HepG2 (cell line): ENCODE results near the gene FBXO30. TPM values are rescaled to one million over a fixed set of nuclear protein-coding genes. Genes with fewer than 3 reads are reported as not detected.

ENCODE experiments used
- ATAC-seq: fragments of 200-7000 bp; cut with Tn5 transposase; 3 replicates; pipeline ENCODE4 v1.9.1; 2020; ENCODE audit warnings: mild to moderate bottlenecking, moderate library complexity
- BruUV-seq: library from RNA; stranded (reverse); fragments of 400-500 nt; replicated peaks from 2 replicates; lab custom pipeline; 2021; lab: Mats Ljungman, UMichigan
- CTCF ChIA-PET: fragments of 300-600 bp; formaldehyde crosslinking; extraction: SDS; loops from one replicate; lab custom pipeline; 2021; ENCODE audit warnings: low total read pairs, inconsistent platforms, low intra/inter-chr PET ratio; lab: Yijun Ruan, JAX
- POLR2A ChIA-PET: fragments of 350-600 bp; sonication (Branson Sonifier 250); formaldehyde crosslinking; loops from one replicate; lab custom pipeline; 2020; ENCODE audit warnings: antibody characterized with exemption, inconsistent platforms; lab: Yijun Ruan, JAX
- DNase-seq: peaks from one replicate; pipeline ENCODE4 v3.0.0-alpha.2; 2015; ENCODE audit warnings: low spot score
- FAIRE-seq: peaks from 3 replicates; lab custom pipeline; 2011; peaks lifted over from hg19 to GRCh38; lab: Jason Lieb, UNC
- H2AFZ ChIP-seq: one replicate; pipeline ENCODE4 v1.6.1; 2011; ENCODE audit warnings: low read length, inconsistent platforms
- H3K27ac ChIP-seq: fragments of 300-600 bp; 3 replicates; pipeline ENCODE4 v1.8.0; 2011; ENCODE audit warnings: mixed run types, mild to moderate bottlenecking, mixed read lengths, low read length, inconsistent platforms; ENCODE audit not compliant: insufficient read depth; ENCODE audit errors: extremely low read length
- H3K27me3 ChIP-seq, 2 experiments: fragments of 200-600 bp in 1 of 2; 2 replicates in 1 of 2; 3 replicates in 1 of 2; pipeline versions ENCODE4 v1.6.0 to v1.8.0; 2011; ENCODE audit warnings: low read length in 2 of 2, mild to moderate bottlenecking in 2 of 2, moderate library complexity in 2 of 2, inconsistent platforms in 1 of 2; ENCODE audit not compliant: insufficient read depth in 2 of 2, control insufficient read depth in 1 of 2
- H3K36me3 ChIP-seq, 2 experiments: fragments of 200-600 bp in 1 of 2; replicated peaks in 1 of 2; 2 replicates in 1 of 2; 3 replicates in 1 of 2; pipeline versions ENCODE4 v1.5.1 to v1.8.0; 2011; ENCODE audit warnings: low read length in 2 of 2, inconsistent platforms in 1 of 2; ENCODE audit not compliant: insufficient read depth in 2 of 2, control insufficient read depth in 1 of 2
- H3K4me1 ChIP-seq: 2 replicates; pipeline ENCODE4 v1.5.1; 2012; ENCODE audit warnings: low read length, inconsistent platforms; ENCODE audit not compliant: insufficient read depth
- H3K4me2 ChIP-seq: 2 replicates; pipeline ENCODE4 v1.6.0; 2011; ENCODE audit warnings: low read depth, low read length, inconsistent platforms
- H3K4me3 ChIP-seq, 3 experiments: fragments of 200-600 bp in 1 of 3; sonication (generic), shearing (Covaris generic) in 1 of 3; replicated peaks in 1 of 3; 2 replicates each; pipeline ENCODE4 v1.5.1; 2011 to 2016; ENCODE audit warnings: low read length in 3 of 3, inconsistent platforms in 2 of 3, low read depth in 2 of 3, mild to moderate bottlenecking in 2 of 3, control low read depth in 1 of 3, mixed read lengths in 1 of 3; ENCODE audit not compliant: insufficient read depth in 1 of 3
- H3K79me2 ChIP-seq: one replicate; pipeline ENCODE4 v1.6.1; 2011; ENCODE audit warnings: low read length, inconsistent platforms; ENCODE audit not compliant: insufficient read depth
- H3K9ac ChIP-seq: 2 replicates; pipeline ENCODE4 v1.6.0; 2011; ENCODE audit warnings: mild to moderate bottlenecking, low read depth, low read length, inconsistent platforms; ENCODE audit not compliant: insufficient read depth
- H3K9me3 ChIP-seq: 2 replicates; pipeline ENCODE4 v1.5.1; 2012; ENCODE audit warnings: mild to moderate bottlenecking, low read length
- H4K20me1 ChIP-seq: 2 replicates; pipeline ENCODE4 v1.6.0; 2011; ENCODE audit warnings: inconsistent platforms, mild to moderate bottlenecking, low read length, moderate library complexity; ENCODE audit not compliant: insufficient read depth
- ATF7 ChIP-seq, 2 experiments: fragments of 450-650 bp in 1 of 2; sonication (generic) in 1 of 2; formaldehyde crosslinking in 1 of 2; IDR thresholded peaks; 2 replicates each; pipeline versions ENCODE4 v1.4.0 to v1.6.1; 2016 to 2020; ENCODE audit warnings: antibody characterized with exemption in 1 of 2, mild to moderate bottlenecking in 1 of 2, missing genetic modification reagents in 1 of 2
- GLI4 ChIP-seq: sonication (generic); formaldehyde crosslinking; IDR thresholded peaks from 2 replicates; pipeline ENCODE4 v1.5.1; 2020; ENCODE audit warnings: missing genetic modification reagents, mild to moderate bottlenecking, moderate library complexity, borderline replicate concordance
- MIER2 ChIP-seq: IDR thresholded peaks from 2 replicates; pipeline ENCODE4 v1.6.1; 2016; ENCODE audit warnings: missing biosample characterization, missing genetic modification reagents
- RFXAP ChIP-seq: sonication (generic); formaldehyde crosslinking; IDR thresholded peaks from 2 replicates; pipeline ENCODE4 v1.4.0; 2020; ENCODE audit warnings: missing genetic modification reagents, borderline replicate concordance
- TAF15 ChIP-seq: fragments of 200-400 bp; formaldehyde crosslinking; IDR thresholded peaks from one replicate; pipeline ENCODE4 v1.6.1; 2018; ENCODE audit warnings: mild to moderate bottlenecking, low read depth, low read length; ENCODE audit not compliant: poor library complexity, severe bottlenecking
- ZFP1 ChIP-seq: IDR thresholded peaks from 2 replicates; pipeline ENCODE4 v1.6.1; 2016
- ZNF605 ChIP-seq: sonication (generic); formaldehyde crosslinking; IDR thresholded peaks from 2 replicates; pipeline ENCODE4 v1.8.0; 2022; ENCODE audit warnings: mild to moderate bottlenecking, missing genetic modification reagents
- ZNF724P ChIP-seq: sonication (generic); formaldehyde crosslinking; IDR thresholded peaks from 2 replicates; pipeline ENCODE4 v1.8.0; 2022; ENCODE audit warnings: missing genetic modification reagents, borderline replicate concordance
- WGBS: methylation state at CpG from one replicate; pipeline ENCODE4 v1.1.6; 2017; ENCODE audit warnings: low lambda C conversion rate; 5-methylcytosine and 5-hydroxymethylcytosine counted together
- in situ Hi-C: cut with HindIII; loops from 2 replicates; pipeline ENCODE4 v1.10.0; 2017; ENCODE audit warnings: low pct_unique_long_range_greater_than_20kb; ENCODE audit not compliant: extremely low pct_ligation_motif_present
- intact Hi-C: fragments of 100-400 bp; cut with micrococcal nuclease; formaldehyde crosslinking; loops from one replicate; pipeline ENCODE4 v1.10.0; 2022; ENCODE audit not compliant: unreplicated experiment
- polyA plus RNA-seq, 8 experiments: library from polyadenylated mRNA; depleted of rRNA in 3 of 8; stranded (reverse) in 7 of 8; unstranded in 1 of 8; fragments of >200 nt; fragmentation: Illumina TruSeq in 4 of 8; extraction: Trizol in 4 of 8; gene quantifications; 2 replicates each; pipeline versions ENCODE4 v1.2.1 to v1.2.3, GENCODE V29; 2011 to 2016; ENCODE audit warnings: low read depth in 4 of 8, missing spikeins in 1 of 8, mixed read lengths in 1 of 8; ENCODE audit not compliant: insufficient read depth in 1 of 8
- total RNA-seq, 5 experiments: library from RNA; depleted of rRNA; stranded (reverse); fragments of >200 nt; fragmentation: Illumina TruSeq; extraction: Trizol; gene quantifications; 2 replicates each; pipeline ENCODE4 v1.2.3, GENCODE V29; 2016; ENCODE audit warnings: low read depth in 1 of 5
- TF ChIP-seq, protein P1 (sequence below): IDR thresholded peaks from 2 replicates; pipeline ENCODE4 v1.6.1; 2016; ENCODE audit warnings: mild to moderate bottlenecking, missing biosample characterization, missing genetic modification reagents
- TF ChIP-seq, protein P2 (sequence below): sonication (generic); formaldehyde crosslinking; IDR thresholded peaks from 2 replicates; pipeline ENCODE4 v1.4.0; 2020; ENCODE audit warnings: missing genetic modification reagents, borderline replicate concordance

FBXO30 gene
- total and polyA plus RNA-seq, 2 of the 13 experiments (the other 11 are each of a cell fraction or from before 2014, with no cell fraction given): 3.2 to 7.1 TPM

DNA sequence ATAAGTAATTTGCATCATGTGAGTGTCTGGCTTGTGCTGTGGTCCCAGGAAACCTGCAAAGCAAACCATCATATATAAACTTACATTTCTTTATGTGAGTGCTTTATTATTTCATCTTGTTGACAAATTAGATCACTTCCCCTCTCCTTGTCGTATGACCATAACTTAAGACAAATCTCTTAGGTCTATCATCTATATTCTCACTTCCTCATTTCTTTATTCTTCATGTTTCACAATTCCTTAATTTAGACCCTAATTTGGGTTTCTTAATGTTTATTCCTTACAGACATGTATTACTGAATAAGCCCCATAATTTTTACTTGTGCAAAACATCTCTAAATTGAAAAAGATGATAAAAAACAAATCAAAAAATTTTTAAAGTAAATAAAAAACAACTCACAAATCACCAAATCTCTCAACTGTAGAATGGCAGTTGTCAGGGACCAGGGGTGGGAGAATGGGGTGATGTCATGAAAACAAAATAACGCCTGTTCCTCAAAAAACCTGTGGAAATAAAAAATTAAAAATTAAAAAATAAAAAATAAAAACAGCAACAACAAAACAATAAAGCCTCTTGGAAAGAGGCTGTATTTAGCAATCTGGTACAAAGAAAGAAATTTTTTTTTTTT lies 49.5 kb upstream of the FBXO30 start:
- Histone ChIP-seq H3K9me3 (peaks cover 6% of the 10 kb centered on the region), H3K4me2 (no peak overlapping the region), H3K9ac (no peak overlapping the region), H4K20me1 (no peaks in the 10 kb centered on the region), H2AFZ (no peak overlapping the region), H3K79me2 (no peaks in the 10 kb centered on the region), H3K27me3 (no peaks in the 10 kb centered on the region), H3K4me3 (no peak overlapping the region), H3K27ac (no peak overlapping the region), H3K36me3 (no peaks in the 10 kb centered on the region), H3K4me1 (peaks cover 6% of the 10 kb centered on the region; the same call in 1 of the 2 replicates)
- in situ Hi-C loops: no loop called here
- no peak for DNase-seq
- BruUV-seq: no TSS peak
- WGBS: 70% methylated on average over 2 of the region's 2 CpGs
- intact Hi-C loops: no loop called here
- CTCF ChIA-PET: no interaction called here
- POLR2A ChIA-PET: no interaction called here
- no peak for ATAC-seq
- TF ChIP-seq GLI4 (CRISPR knock-in tag) (no peak), ATF7 (IDR thresholded peaks at IDR 0.05) (peak; percentile 18; the same call in 1 of the 2 replicates), ATF7 (CRISPR knock-in tag; IDR thresholded peaks at IDR 0.05) (no peak)
- FAIRE-seq: no peak

DNA sequence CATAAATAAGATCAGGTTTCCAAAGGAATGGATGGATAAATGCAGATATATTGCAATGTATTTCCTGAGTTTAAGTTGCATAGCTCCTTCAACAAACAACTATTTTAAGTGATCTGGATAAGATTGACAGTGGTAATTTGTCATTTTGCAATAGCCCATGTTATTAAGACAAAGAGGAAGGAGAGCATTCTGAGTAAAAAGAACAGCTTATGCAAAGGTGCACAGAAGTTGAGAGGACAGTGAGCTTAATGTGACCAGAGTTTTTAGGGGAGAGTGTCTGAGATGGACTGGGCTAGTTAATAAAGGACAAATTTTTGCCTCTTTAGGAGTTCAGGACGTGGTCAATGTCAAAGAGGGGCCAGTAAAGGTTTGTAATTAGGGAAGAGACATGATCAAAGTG lies 48.8 kb upstream of the FBXO30 start:
- WGBS: 49% methylated on average over 1 of the region's 1 CpG
- Histone ChIP-seq H3K9me3 (peaks cover 6% of the 10 kb centered on the region), H2AFZ (no peak overlapping the region), H3K4me1 (peaks cover 6% of the 10 kb centered on the region; the same call in 1 of the 2 replicates), H3K27me3 (no peaks in the 10 kb centered on the region), H4K20me1 (no peaks in the 10 kb centered on the region), H3K4me2 (no peak overlapping the region), H3K79me2 (no peaks in the 10 kb centered on the region), H3K27ac (no peak overlapping the region), H3K9ac (no peak overlapping the region), H3K4me3 (no peak overlapping the region), H3K36me3 (no peaks in the 10 kb centered on the region)
- in situ Hi-C loops: no loop called here
- ChIA-PET CTCF (no interaction called here), POLR2A (no interaction called here)
- DNase-seq: no peak
- no TSS peak for BruUV-seq
- FAIRE-seq: no peak
- no peak for ATAC-seq
- intact Hi-C loops: no loop called here
- TF ChIP-seq TAF15: no peak
- TF ChIP-seq ZFP1 (CRISPR knock-in tag): no peak
- TF ChIP-seq, protein P1, sequence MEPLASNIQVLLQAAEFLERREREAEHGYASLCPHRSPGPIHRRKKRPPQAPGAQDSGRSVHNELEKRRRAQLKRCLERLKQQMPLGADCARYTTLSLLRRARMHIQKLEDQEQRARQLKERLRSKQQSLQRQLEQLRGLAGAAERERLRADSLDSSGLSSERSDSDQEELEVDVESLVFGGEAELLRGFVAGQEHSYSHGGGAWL (CRISPR knock-in tag): no peak
- no peak for TF ChIP-seq ZNF605 (CRISPR knock-in tag)
- TF ChIP-seq, protein P2, sequence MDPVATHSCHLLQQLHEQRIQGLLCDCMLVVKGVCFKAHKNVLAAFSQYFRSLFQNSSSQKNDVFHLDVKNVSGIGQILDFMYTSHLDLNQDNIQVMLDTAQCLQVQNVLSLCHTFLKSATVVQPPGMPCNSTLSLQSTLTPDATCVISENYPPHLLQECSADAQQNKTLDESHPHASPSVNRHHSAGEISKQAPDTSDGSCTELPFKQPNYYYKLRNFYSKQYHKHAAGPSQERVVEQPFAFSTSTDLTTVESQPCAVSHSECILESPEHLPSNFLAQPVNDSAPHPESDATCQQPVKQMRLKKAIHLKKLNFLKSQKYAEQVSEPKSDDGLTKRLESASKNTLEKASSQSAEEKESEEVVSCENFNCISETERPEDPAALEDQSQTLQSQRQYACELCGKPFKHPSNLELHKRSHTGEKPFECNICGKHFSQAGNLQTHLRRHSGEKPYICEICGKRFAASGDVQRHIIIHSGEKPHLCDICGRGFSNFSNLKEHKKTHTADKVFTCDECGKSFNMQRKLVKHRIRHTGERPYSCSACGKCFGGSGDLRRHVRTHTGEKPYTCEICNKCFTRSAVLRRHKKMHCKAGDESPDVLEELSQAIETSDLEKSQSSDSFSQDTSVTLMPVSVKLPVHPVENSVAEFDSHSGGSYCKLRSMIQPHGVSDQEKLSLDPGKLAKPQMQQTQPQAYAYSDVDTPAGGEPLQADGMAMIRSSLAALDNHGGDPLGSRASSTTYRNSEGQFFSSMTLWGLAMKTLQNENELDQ (CRISPR knock-in tag): no peak
- TF ChIP-seq RFXAP (CRISPR knock-in tag): no peak
- TF ChIP-seq MIER2 (CRISPR knock-in tag): no peak
- no peak for TF ChIP-seq ZNF724P (CRISPR knock-in tag)
